NCI-H128 (cell line): ENCODE measurements around the gene MIA2.
A peak's percentile ranks its signal among the peaks of the same experiment; 100 is the strongest.
"Not testable (repeated sequence)": the region's sequence is repeated elsewhere in the genome, so short reads cannot be mapped to it uniquely, and the experiment has no call there.

ENCODE experiments used
- DNase-seq: peaks from one replicate; lab custom pipeline; 2025; ENCODE audit not compliant: unreplicated experiment; lab: John Stamatoyannopoulos, UW

MIA2 gene

DNA sequence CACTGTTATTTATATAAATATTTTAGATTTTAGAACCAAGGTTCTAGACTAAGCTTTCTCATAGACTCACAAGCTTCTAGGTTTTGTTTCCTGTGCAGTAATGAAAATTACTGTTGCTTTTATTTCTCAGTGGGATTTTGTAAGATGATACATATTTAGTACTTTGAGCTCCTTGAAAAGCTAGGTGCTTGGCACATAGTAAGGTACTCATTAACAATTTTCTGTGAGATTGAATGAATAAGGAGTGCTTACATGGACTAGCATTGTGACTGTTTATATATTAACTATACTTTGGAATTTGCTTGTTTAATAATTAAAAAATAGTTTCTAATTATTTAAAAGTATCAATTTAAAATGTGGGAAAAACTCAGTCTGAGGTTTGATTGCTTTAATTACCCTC lies 85.7 kb downstream of the MIA2 start:
- no peak for DNase-seq

DNA sequence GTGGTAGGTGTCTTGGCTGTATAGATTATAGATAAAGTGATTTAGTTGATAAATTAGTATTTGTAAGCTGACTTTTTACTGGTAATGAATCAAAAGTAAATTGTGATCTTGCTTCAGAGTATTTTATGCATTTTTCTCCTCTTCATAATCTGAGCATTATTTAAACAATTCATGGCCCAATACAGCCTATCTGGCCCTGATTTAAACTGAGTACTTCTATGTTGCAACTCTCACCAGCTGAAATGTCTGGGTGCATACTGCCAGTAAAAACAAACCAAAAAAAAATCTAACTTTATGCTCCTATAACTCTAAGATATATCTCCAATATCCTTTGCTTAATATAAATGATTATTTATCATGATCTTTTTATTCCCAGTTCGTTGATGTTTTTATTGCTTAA lies 86.6 kb downstream of the MIA2 start:
- DNase-seq, result no peak

DNA sequence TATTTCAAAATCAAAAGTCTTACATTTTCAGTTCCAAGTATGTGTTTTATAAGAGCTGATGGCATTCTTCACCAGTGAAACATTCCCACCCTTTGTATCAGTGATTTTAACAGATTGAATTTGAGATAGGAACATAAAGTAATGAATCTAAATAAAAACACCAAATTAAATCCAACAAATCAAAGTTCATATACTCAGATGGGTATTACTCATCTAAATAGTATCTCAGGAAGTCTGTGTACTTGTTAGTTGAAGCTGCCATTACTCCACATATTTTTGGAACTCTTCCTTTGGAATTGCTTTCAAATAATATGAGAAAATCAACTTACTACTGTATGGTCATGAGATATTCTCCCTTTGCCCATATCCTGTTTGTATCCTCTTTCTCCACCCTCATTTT lies 89.1 kb downstream of the MIA2 start:
- no peak for DNase-seq

DNA sequence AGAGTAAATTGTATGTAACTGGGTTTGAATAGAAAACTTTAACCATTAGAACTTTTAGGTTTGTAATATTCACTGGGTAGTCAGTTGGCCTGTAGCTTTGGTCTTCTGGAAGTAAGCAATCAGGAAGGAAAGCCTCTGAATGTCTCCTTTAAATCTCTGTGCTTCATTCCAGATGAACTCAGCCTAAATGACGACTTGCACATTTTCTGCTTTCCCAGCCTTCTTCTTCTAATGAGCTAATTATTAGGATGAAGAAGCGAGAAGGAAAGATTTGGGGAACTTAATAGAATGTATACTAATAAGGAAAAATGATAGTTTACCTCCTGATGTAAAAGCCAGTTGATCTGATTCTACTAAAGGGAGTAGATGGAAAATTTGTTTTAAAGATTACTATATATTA lies 90.4 kb downstream of the MIA2 start:
- DNase-seq, result no peak

DNA sequence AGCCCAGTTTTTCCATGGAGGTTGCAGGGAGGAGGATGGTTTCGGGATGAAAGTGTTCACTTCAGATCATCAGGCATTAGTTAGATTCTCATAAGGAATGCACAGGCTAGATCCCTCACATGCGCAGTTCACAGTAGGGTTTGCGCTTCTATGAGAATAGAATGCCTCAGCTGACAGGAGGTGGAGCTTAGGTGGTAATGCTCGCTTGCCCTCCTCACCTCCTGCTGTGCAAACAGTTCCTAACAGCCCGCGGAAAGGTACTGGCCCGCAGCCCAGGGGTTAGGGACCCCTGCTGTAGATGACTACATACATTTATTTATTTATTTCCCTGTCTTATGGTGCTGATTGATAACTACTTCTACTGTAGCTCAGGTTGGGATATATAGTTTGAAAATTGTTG lies 105.3 kb downstream of the MIA2 start:
- DNase-seq, result no peak

DNA sequence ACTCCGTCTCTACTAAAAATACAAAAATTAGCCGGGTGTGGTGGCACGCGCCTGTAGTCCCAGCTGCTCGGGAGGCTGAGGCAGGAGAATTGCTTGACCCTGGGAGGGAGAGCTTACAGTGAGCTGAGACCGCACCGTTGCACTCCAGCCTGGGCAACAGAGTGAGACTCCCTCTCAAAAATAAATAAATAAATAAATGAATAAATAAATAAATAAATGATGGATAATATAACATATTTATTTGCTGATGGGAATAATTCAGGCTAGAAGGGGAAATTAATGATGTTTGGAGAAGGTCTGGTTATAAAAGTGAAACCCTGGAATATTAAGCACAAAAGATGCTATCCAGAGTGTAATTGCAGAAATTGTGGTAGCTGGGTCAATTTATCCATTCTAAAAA lies 107.4 kb downstream of the MIA2 start:
- DNase-seq, result not testable (repeated sequence)

DNA sequence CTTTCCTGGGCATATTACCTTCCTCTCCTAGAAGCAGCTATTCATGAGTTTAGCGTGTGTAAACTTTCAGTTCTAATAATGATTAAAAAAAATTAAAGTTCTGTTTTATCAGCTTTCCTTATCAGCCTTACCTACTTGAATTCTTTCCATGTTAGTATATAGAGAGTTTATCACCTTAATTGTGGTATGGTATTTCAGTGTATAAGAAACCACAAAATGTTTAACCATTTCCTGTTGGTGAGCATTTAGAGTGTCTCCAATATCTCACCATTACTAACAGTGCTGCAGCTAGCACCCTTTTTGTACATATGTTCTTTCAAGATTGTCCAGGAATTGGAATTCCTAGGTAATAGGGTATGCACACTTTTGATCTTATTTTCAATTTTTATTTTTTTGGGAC lies 109.1 kb downstream of the MIA2 start:
- DNase-seq, result no peak

DNA sequence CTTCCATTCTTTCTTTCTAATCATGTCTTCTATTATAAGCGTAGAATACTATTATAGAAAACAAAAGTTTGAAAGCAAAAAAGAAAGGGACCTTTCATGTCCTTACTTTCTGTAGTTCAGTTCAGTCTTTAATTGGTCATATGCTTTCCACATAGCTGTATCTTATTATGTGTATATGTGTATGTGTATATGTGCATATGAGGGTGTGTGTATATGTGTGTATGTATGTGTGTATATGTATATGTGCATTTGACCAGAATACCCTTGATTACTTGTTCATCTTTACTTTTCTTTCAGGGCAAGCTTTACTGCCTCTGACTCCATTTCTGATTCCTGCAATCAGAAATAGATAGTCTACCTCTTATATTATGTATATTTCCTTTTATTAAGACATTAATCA lies 109.9 kb downstream of the MIA2 start:
- no peak for DNase-seq

DNA sequence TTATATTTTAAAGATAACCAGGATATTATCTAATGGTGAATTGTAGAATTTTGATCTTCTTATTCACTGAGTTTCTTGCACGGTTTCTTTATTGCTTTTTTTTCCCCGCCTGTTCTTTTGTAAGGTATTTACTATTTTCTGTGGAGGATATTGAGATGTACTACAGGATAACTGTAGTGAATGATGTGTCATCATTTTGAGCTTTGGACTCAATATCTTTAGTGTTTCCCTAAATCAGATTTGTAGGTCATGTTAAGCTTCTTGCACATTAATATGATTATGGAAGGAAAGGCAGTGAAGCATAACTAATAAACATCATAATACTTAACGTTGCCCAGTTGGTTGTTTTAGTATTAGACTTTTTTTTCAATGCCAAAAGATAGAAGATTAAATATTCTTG lies 117.2 kb downstream of the MIA2 start:
- DNase-seq, result no peak

DNA sequence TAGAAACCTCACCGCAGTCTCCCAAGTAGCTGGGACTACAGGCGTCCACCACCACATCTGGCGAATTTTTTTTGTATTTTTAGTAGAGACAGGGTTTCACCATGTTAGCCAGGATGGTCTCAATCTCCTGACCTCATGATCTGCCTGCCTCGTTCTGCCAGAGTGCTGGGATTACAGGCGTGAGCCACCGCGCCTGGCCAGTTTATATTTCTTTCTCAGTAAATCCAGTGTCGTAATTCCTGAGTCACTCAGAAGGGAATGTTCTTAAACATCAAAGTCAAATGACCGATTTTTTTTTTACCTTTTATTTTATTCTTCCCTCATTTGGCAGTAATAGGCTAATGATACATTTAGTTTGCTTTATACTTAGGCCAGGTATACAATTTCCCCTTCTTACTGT lies 118.0 kb downstream of the MIA2 start:
- no peak for DNase-seq

DNA sequence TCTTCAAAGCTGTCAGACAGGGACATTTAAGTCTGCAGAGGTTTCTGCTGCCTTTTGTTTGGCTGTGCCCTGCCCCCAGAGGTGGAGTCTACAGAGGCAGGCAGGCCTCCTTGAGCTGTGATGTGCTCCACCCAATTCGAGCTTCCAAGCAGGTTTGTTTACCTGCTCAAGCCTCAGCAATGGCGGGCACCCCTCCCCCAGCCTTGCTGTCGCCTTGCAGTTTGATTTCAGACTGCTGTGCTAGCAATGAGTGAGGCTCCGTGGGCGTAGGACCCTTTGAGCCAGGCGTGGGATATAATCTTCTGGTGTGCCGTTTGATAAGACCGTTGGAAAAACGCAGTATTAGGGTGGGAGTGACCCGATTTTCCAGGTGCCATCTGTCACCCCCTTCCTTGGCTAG lies 125.4 kb downstream of the MIA2 start:
- not testable (repeated sequence) for DNase-seq

DNA sequence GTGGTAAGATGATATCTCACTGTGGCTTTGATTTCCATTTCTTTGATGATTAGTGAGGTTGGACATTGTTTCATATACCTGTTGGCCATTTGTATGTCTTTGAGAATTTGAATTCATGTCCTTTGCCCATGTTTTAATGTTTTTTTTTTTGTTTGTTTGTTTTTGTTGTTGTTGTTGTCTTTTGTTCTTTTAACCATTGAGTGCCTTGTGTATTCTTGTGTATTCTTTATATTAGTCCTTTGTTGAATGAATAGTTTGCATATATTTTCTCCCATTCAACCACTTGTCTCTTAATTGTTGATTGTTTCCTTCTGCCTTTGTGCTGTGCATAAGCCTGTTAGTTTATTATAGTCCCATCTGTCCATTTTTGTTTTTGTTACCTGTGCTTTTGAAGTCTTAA lies 126.6 kb downstream of the MIA2 start:
- no peak for DNase-seq

DNA sequence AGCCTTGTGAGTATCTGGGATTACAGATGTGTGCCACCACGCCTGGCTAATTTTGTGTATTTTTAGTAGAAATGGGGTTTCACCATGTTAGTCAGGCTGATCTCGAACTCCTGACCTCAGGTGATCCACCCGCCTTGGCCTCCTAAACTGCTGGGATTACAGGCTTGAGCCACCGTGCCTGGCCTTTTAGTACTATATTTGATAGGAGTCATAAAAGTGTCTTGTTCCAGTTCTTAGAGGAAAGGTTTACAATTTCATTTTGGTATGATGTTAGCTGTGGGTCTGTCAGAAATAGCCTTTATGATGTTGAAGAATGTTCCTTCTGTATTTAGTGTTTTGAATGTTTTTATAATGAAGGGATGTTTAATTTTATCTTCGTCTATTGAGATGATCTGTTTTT lies 127.8 kb downstream of the MIA2 start:
- not testable (repeated sequence) for DNase-seq

DNA sequence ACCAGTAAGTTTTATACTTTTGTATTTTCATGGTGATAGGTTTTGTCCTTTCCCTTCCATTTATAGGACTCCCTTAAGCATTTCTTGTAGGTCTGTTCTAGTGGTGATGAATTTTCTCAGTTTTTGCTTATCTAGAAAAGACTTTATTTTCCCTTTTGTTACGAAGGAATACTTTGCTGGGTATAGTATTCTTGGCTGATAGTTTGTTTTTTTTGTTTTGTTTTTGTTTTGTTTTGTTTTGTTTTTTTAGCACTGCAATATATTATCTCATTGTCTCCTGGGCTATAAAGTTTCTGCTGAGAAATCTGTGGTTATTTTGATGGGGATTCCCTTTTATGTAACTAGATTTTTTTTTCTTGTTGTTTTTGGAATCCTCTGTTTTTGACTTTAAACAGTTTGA lies 130.8 kb downstream of the MIA2 start:
- DNase-seq, result no peak

DNA sequence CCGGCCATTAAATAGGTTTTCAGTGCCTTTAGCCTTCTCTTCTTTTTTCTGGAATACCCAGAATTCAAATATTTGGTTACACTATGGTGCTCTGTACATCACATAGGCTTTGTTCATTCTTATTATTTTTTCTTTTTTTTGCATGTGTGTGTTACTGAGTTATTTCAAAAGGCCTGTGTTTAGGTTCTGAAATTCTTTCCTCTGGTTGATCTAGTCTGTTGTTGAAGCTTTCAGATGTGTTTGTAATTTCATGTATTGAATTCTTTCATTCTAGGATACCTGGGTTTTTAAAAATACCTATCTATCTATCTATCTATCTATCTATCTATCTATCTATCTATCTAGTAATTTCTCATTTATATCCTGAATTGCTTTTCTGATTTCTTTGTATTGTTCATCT lies 131.6 kb downstream of the MIA2 start:
- no peak for DNase-seq

DNA sequence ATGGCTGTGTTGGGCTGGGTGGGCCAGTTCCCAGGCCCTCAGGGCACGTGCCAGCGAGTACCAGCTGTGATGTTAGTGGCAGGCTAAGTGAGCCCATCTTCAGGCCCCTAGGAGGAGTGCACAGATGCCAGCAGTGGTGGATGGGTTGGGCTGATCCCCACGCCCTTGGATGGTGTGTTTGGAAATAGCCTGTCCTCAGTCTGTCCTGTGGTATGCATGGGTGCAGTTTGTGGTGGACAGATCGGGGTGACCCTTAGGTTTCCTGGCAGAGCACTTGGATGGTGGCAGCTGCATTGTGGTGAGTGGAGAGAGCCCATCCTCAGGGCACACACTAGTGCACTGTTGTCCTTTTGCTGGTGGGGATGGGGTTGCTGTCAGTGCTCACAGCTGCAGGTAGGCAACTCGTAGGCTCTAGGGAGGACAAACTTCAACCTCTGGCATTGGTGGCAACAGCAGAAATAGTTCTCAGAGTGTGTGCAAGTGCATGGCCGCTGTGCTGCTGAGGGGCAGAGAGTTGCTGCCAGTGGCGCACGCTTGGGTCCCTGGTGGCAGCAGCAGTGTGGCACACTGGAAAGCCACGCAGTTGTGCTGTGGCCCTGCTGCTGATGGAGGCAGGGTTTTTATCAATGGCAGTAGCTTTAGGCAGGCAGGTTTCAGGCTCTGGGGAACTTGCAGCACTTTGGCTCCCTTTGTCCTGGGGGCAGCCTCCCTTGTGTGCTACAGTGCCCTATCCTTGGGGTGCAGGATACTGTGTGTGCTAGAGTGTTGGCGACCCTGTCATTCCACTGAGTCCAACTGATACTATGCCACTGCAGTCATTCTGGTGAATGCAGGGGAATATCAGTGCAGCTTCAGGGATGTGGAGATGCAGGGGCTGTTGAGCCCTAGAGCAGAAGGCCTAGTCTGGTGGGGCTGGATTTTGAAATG lies 133.0 kb downstream of the MIA2 start:
- no peak for DNase-seq

DNA sequence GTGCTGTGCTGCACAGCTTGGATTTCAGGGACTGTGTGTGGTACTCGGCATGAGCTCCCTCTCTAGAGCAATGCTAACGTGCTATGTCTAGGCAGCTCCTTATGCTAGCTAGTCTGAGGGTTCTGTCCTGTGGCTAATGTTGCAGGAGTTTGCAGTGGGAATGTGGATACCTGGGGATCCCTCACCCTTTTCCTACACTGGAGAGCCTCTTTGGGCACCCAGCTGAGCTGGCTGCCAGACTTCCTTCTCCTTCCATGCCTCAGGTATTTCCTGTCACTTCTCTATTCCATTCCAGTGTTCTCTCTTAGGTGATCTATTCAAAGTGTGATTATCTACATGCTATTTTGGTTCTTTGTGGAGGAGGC lies 133.7 kb downstream of the MIA2 start:
- DNase-seq, result no peak

DNA sequence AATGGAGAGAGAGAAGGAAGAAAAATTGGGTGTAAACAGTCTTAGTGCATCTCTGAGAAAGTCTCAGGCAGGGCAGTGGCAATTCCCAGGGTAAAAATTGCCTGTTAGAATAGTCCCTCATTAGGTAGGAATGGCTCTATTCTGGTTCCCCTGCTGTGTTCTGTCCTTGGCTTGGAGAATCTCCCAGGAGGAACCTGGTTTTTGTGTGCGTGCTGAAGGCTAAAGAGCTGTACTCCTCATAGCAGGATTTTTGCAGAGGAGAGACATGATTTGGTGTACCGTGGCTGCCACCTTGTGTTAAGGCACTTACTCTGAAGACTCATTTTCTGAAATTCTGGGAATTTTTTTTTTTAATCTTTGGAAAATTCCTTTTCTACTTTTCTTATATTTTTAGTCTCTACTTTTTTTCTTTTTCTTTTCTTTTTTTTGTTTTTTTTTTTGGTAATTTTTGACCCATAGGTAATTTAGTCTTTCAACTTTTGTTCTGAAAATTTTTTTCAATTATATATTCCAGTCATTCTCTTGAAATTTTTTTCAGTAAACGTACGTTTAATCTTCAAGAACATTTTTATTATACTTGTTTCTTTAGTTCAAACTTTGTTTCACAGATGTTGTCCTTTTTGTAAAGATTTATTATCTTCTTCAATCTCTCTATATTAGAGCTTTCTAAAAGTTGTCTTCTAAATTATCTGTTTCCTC lies 134.7 kb downstream of the MIA2 start:
- peak; percentile 48 for DNase-seq

DNA sequence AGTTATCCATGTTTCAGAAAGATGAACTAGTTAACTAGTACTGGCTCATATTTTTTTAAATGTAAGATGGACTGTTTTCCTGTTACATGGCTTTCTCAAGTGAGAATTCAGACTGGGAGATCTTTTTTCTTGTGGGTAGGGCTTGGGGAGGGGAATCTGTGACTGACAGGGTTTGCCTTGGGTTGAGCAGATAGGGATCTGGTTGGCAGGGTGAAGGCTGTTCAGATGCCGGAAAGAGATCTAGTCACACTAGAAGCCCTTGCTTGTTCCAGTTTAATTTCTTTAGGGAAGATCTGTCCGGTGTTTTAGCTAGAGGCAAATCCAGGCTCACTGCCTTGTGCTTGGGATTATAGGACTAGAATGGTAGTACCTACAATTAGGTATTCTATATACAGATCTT lies 135.3 kb downstream of the MIA2 start:
- no peak for DNase-seq

DNA sequence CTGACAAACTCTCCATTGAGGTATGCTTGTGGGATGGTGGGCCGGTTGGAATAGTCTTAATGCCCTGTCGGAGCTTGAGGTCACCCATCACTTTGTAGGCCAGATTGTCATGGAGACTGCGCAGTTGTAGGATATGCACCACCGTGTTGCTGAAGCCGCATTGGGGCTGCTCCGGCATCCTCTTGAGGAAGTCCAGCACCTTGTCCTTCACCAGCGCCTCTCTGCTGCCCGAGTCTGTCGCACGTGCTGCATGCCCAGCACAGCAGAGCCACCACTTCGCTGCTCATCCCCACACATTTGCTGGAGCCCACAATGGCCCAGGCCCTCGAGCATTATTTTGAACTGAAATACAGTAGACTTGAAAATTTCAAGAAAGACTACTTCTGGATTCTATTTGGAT lies 136.7 kb downstream of the MIA2 start:
- DNase-seq, result no peak

DNA sequence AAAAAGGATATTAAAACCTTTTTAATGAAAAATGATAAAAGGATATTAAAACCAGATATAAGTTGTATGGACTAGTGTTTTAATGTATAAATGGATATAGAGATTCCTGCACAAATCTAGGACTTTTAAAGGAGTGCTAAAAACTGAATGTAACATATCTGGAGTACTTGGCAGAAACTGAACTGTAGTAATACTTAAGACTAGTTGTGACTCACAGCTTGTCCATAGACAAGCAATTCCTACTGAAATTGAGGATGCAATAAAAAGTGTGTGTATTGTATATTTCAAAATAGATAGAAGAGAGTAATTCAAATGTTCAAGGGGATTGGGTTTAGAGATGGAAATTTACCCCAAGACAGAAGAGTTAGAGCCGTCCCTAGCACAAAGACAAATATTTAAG lies 138.9 kb downstream of the MIA2 start:
- no peak for DNase-seq

DNA sequence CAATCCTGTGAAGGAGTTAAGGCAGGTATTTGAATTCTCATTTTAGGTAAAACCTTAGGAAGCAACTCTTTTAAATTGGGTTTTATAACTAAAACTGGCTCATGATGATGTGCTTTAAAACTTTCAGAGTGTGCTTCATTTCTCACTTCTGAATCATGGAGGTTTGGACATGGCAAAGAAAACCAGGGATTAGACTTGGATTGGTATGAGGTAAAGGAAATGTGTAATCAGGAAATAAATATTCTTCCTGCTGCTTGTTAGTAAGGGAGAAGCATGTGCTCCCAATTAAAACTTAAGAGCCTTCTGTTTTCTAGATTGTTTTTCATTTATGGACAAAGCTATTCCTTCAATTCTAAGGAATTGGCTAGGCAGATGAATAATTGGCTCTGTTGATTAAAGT lies 141.1 kb downstream of the MIA2 start:
- no peak for DNase-seq
